Measurements from ENCODE around the gene CCDC194. TPM values are rescaled to one million over a fixed set of nuclear protein-coding genes. Genes with fewer than 3 reads are reported as not detected.

Gene CCDC194
- total and polyA plus RNA-seq, 8 donors, result not detected

GRCh38 chr19:17419621-17420474, 25.9 kb upstream of the CCDC194 start, which contains the start of gene MVB12A:
Gene MVB12A (plus strand): TSS chr19:17420047. CDS start chr19:17420136, 89 bp downstream.
- DNase-seq, result peak; percentile 97 to 100
- WGBS, 5 donors, result 0 to 4% (median 1%) methylated on average over 17 to 85 of the region's 85 CpGs
- Histone ChIP-seq H3K27ac (peak within 1 kb of the TSS; percentile 73 to 86 (median 81)), H3K9me3 (no peaks in the 10 kb centered on the region), H3K36me3 (peaks cover 0 to 31% (median 24%) of the 10 kb centered on the region in 4 donors), H3K4me1 (peaks cover 8 to 35% (median 20%) of the 10 kb centered on the region in 4 donors), H3K4me3 (peak within 1 kb of the TSS; percentile 69 to 92 (median 82)), H3K27me3 (peaks cover 0 to 7% (median 0%) of the 10 kb centered on the region in 3 donors)
- intact Hi-C loops (cut with DNase I; ENCODE audit: low total_unique reads), result no loop called here
- TF ChIP-seq POLR2A (IDR thresholded peaks at IDR 0.05) (no peak), EP300 (IDR thresholded peaks at IDR 0.05) (no peak), CTCF (IDR thresholded peaks at IDR 0.05) (no peak), POLR2AphosphoS5 (IDR thresholded peaks at IDR 0.05) (peak; percentile 52 to 92 (median 87))

GRCh38 chr19:17419154-17419620, 25.2 kb upstream of the CCDC194 start:
- 21 to 37% (median 27%) methylated on average over 8 of the region's 8 CpGs for WGBS, 5 donors
- TF ChIP-seq EP300 (IDR thresholded peaks at IDR 0.05) (no peak), POLR2AphosphoS5 (IDR thresholded peaks at IDR 0.05) (no peak), CTCF (IDR thresholded peaks at IDR 0.05) (no peak), POLR2A (IDR thresholded peaks at IDR 0.05) (no peak)

GRCh38 chr19:17418710-17419109, 24.7 kb upstream of the CCDC194 start:
- Histone ChIP-seq H3K4me3 (no peak overlapping the region), H3K36me3 (peaks cover 0 to 38% (median 25%) of the 10 kb centered on the region in 4 donors), H3K27ac (peak overlapping the region in 2 of 5 donors; percentile 85 to 86), H3K4me1 (peaks cover 8 to 37% (median 20%) of the 10 kb centered on the region in 4 donors), H3K9me3 (no peaks in the 10 kb centered on the region), H3K27me3 (peaks cover 0 to 17% (median 0%) of the 10 kb centered on the region in 3 donors)
- no peak for TF ChIP-seq POLR2A (IDR thresholded peaks at IDR 0.05)
- DNase-seq, result no peak
- intact Hi-C loops (cut with DNase I; ENCODE audit: low total_unique reads), result no loop called here
- 55 to 76% (median 74%) methylated on average over 3 of the region's 3 CpGs for WGBS, 5 donors

More at GRCh38 chr19:17419154-17419620, 25.2 kb upstream of the CCDC194 start:
- Histone ChIP-seq H3K4me1 (peaks cover 8 to 33% (median 17%) of the 10 kb centered on the region in 4 donors), H3K27ac (peak overlapping the region; percentile 71 to 86 (median 81)), H3K36me3 (peaks cover 0 to 38% (median 27%) of the 10 kb centered on the region in 4 donors), H3K4me3 (peak overlapping the region; percentile 69 to 92 (median 82)), H3K9me3 (no peaks in the 10 kb centered on the region), H3K27me3 (peaks cover 0 to 14% (median 0%) of the 10 kb centered on the region in 3 donors)
- intact Hi-C loops (cut with DNase I; ENCODE audit: low total_unique reads), result no loop called here
- DNase-seq, result no peak

GRCh38 chr19:17415121-17415520, 21.1 kb upstream of the CCDC194 start:
- H3K27ac ChIP-seq, result peak overlapping the region in 2 of 5 donors; percentile 2 to 77
- intact Hi-C loops (cut with DNase I; ENCODE audit: low total_unique reads), result no loop called here
- TF ChIP-seq POLR2AphosphoS5 (IDR thresholded peaks at IDR 0.05) (no peak), CTCF (IDR thresholded peaks at IDR 0.05) (no peak), POLR2A (IDR thresholded peaks at IDR 0.05) (no peak), EP300 (IDR thresholded peaks at IDR 0.05) (no peak)
- H3K9me3 ChIP-seq, result no peaks in the 10 kb centered on the region
- H3K27me3 ChIP-seq, result peaks cover 0 to 17% (median 0%) of the 10 kb centered on the region in 3 donors
- peaks cover 0 to 34% (median 13%) of the 10 kb centered on the region in 4 donors for H3K36me3 ChIP-seq
- DNase-seq, result no peak
- H3K4me1 ChIP-seq, result peaks cover 0 to 48% (median 24%) of the 10 kb centered on the region in 4 donors
- no peak overlapping the region for H3K4me3 ChIP-seq
- 49 to 78% (median 66%) methylated on average over 6 of the region's 6 CpGs for WGBS, 5 donors

Measured in stomach (tissue), 9 donors.